BJ (cell line): ENCODE results near the gene PBX3. TPM values are rescaled to one million over a fixed set of nuclear protein-coding genes. Genes with fewer than 3 reads are reported as not detected.

Source experiments
- CTCF ChIA-PET: fragments of 350-600 bp; formaldehyde crosslinking; extraction: SDS; loops from one replicate; lab custom pipeline; 2021; ENCODE audit warnings: antibody characterized with exemption, inconsistent platforms; lab: Yijun Ruan, JAX
- POLR2A ChIA-PET: fragments of 300-600 bp; sonication (Branson Sonifier 250); formaldehyde crosslinking; extraction: SDS; loops from one replicate; lab custom pipeline; 2021; ENCODE audit warnings: antibody characterized with exemption; lab: Charles Lee
- DNase-seq: peaks from one replicate; pipeline ENCODE4 v3.0.0-alpha.2; 2011; ENCODE audit warnings: low read depth
- H3K27me3 ChIP-seq: 2 replicates; pipeline ENCODE4 v1.6.0; 2011; ENCODE audit warnings: low read length; ENCODE audit not compliant: control insufficient read depth, insufficient read depth
- H3K36me3 ChIP-seq: 2 replicates; pipeline ENCODE4 v1.5.1; 2011; ENCODE audit warnings: low read length; ENCODE audit not compliant: control insufficient read depth, insufficient read depth
- H3K4me3 ChIP-seq: 2 replicates; pipeline ENCODE4 v1.5.1; 2011; ENCODE audit warnings: low read depth, mild to moderate bottlenecking, control low read depth, low read length
- CTCF ChIP-seq: IDR thresholded peaks from 2 replicates; pipeline ENCODE4 v1.5.1; 2011; ENCODE audit warnings: low read depth, mild to moderate bottlenecking, control low read depth, inconsistent platforms, low read length, moderate library complexity; ENCODE audit not compliant: insufficient read depth
- polyA plus RNA-seq: library from polyadenylated mRNA; depleted of rRNA; stranded (reverse); fragments of >200 nt; gene quantifications from 2 replicates; pipeline ENCODE4 v1.2.3, GENCODE V29; 2011

PBX3 gene
- polyA plus RNA-seq, 1 experiment: 27.9 TPM

GRCh38 chr9:125825762-125826161 lies 78.6 kb downstream of the PBX3 start:
- DNase-seq: no peak
- TF ChIP-seq CTCF: no peak
- POLR2A ChIA-PET: no interaction called here
- CTCF ChIA-PET: interaction anchor here (1.0 kb wide), 1 partner anchor 11 kb away, joined by 3 read pairs; no protein-coding TSS in a partner anchor
- Histone ChIP-seq H3K4me3 (no peak overlapping the region), H3K36me3 (no peaks in the 10 kb centered on the region), H3K27me3 (no peaks in the 10 kb centered on the region)

DNA sequence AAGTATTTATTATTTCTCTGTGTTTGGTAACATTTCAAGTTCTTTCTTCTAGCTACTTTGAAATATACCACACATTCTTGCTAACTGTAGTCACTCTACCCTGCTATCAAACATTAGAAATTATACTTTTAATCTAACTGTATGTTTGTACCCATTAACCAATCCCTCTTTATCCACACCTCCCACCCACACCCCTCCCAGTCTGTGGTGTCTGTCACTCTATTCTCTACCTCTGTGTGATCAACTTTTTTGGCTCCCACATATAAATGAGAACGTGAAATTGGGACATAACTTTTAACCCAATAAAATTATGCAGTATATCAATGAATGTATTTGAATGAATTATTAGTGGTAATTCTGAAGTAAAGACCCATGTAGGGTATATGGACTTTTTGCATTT lies 79.7 kb downstream of the PBX3 start:
- POLR2A ChIA-PET: no interaction called here
- no peaks in the 10 kb centered on the region for H3K36me3 ChIP-seq
- CTCF ChIA-PET: interaction anchor here (1.0 kb wide), 1 partner anchor 10 kb away, joined by 3 read pairs; no protein-coding TSS in a partner anchor
- no peak overlapping the region for H3K4me3 ChIP-seq
- no peak for TF ChIP-seq CTCF
- DNase-seq: no peak
- no peaks in the 10 kb centered on the region for H3K27me3 ChIP-seq

- no peak overlapping the region for H3K4me3 ChIP-seq
- POLR2A ChIA-PET: interaction anchor here (0.5 kb wide), 1 partner anchor 29 kb away, joined by 10 read pairs; no protein-coding TSS in a partner anchor
- TF ChIP-seq CTCF: no peak
- H3K36me3 ChIP-seq: no peaks in the 10 kb centered on the region
- no peak for DNase-seq
- H3K27me3 ChIP-seq: no peaks in the 10 kb centered on the region
- CTCF ChIA-PET: interaction anchor here (1.0 kb wide), 2 partner anchors 12 to 23 kb away, joined by 3 read pairs; no protein-coding TSS in a partner anchor
These were observed 82.6 kb downstream of the PBX3 start for GRCh38 chr9:125829743-125830142.

- ChIA-PET POLR2A (no interaction called here), CTCF (interaction anchor here (0.6 kb wide), 1 partner anchor 1453 kb away, joined by 4 read pairs; no protein-coding TSS in a partner anchor)
- Histone ChIP-seq H3K4me3 (no peak overlapping the region), H3K36me3 (no peaks in the 10 kb centered on the region), H3K27me3 (no peaks in the 10 kb centered on the region)
- DNase-seq: no peak
- no peak for TF ChIP-seq CTCF
These were observed 83.9 kb downstream of the PBX3 start for GRCh38 chr9:125831054-125831453.

GRCh38 chr9:125831616-125832015 lies 84.4 kb downstream of the PBX3 start:
- Histone ChIP-seq H3K36me3 (no peaks in the 10 kb centered on the region), H3K4me3 (no peak overlapping the region), H3K27me3 (no peaks in the 10 kb centered on the region)
- DNase-seq: no peak
- POLR2A ChIA-PET: no interaction called here
- no peak for TF ChIP-seq CTCF
- CTCF ChIA-PET: interaction anchor here (0.6 kb wide), 1 partner anchor 1454 kb away, joined by 4 read pairs; no protein-coding TSS in a partner anchor
